Pulmonary artery endothelial cell (primary cell): ENCODE data around the gene SRD5A3. TPM values are rescaled to one million over a fixed set of nuclear protein-coding genes. Genes with fewer than 3 reads are reported as not detected.
A peak's percentile ranks its signal among the peaks of the same experiment; 100 is the strongest.
"Not testable (repeated sequence)": the region's sequence is repeated elsewhere in the genome, so short reads cannot be mapped to it uniquely, and the experiment has no call there.

ENCODE experiments used
- DNase-seq: peaks from one replicate; pipeline ENCODE4 v3.0.0-alpha.2; 2011; ENCODE audit warnings: low read depth, low spot score
- total RNA-seq: library from RNA; depleted of rRNA; stranded (reverse); fragments of >200 nt; gene quantifications from 2 replicates; pipeline ENCODE4 v1.2.3, GENCODE V29; 2014

The SRD5A3 gene
- total RNA-seq, 1 donor from 2014 or later, result 8.6 TPM

DNA sequence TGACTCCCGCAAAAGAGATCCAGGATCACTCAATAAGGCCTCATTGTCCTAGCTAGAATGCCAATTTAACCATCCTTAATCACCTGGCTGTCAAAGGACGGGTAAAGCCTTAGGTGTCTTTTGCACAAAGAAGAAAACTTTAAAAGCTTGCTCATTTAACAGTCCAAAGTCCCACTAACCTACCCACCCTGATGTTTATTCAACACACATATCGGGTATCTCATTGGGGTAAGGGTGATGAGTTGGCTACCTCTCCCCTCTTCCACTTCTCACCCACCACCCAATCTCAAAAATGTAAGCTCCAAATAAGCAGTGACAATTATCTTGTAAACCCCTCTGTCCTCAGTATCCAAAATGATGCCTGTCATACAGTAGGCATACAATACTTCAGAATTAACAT is 988 bp upstream of the SRD5A3 start:
- no peak for DNase-seq

DNA sequence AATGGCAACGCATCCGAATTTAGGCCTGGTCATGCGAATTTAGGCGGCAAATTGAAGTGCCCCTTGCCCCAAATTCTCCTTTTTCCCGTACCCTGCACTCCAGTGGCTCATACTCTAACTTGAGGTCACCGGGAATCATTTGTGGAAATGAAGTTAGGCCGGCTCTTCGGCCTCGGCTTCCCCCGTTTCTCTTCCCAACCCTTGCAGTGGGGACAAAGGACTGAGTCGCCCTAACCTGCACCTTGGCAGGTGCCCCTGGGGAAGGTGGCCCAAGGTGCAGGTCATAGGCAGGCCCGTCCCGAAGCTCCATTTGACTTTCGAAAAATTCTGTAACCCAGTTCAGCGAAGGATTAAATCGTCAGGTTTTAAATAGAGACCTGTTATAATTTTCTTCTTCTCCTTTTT is 811 bp downstream of the SRD5A3 start:
- DNase-seq, result no peak

DNA sequence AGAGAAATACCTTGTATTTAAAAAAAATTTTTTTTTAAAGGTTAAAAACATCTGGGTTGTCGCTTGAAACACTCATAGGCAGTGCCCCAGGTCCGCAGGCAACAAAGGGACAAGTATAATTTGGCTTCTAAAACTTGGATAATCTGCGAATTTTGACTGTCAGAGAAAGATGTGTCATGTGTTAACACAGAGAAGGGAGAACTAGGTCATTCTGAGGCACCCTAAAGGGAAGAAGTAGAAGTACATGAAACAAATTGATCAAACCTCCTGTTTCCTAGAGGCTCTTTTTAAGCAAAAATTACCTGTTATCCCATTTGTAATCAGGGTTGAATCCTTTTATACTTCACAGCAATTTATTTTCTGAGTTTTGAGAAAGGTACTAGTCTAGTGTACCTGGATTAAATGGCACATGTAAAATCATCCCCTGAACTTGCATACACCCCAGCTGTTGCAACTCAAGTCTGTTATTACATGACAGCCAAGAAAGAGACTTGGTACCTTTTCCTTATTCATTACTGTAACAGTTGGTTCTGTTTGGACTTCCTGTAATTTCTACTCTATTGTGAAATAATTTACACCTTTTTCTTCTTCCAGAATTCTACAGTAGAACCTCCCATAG is 1.7 kb downstream of the SRD5A3 start:
- no peak for DNase-seq

DNA sequence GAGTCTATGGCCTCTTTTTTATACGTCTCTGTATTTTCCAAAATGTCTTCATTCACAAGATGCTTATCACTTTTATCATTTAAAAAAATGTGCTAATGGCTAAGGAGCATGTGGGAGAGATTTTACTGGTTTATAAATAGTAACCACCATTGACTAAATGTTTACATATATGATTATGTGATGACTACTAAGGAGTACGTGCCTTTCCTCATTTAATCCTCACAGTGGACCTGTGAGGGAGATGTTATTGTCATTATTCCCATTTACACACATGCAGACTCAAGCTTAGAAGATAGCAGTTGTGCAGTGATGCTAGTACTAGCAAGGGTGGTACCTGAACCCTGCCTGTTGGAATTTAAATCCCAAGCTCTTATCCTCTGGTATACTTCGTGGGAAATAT is 2.4 kb downstream of the SRD5A3 start:
- DNase-seq, result no peak

DNA sequence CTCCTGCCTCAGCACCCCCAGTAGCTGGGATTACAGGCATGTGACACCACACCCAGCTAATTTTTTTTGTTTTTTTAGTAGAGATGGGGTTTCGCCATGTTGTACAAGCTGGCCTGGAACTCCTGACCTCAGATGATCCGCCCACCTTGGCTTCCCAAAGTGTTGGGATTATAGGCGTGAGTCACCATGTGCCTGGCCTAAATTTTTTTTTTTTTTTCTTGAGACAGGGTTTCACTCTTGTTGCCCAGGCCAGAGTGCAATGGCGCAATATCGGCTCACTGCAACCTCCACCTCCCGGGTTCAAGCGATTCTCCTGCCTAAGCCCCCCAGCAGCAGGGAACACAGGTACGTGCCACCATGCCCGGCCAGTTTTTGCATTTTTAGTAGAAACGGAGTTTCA is 4.8 kb downstream of the SRD5A3 start:
- not testable (repeated sequence) for DNase-seq

DNA sequence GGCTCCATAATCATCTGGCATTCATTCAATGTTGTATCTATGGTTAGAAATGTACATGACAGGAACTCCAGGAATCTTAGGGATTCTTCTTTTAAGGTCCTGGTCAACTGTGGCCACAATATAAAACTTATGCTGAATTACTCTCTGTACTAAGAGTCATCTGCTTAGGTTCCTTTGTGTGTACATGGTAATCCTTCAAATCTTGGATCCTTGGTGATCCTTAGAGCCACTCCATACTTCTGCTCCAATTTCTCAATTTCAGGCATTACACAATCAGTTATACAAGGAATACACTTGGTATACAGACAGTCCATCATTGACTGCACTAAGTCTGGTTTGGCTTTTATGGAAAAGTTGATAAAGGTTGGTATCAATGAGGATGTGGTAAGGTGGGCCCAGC is 5.8 kb downstream of the SRD5A3 start:
- DNase-seq, result no peak

DNA sequence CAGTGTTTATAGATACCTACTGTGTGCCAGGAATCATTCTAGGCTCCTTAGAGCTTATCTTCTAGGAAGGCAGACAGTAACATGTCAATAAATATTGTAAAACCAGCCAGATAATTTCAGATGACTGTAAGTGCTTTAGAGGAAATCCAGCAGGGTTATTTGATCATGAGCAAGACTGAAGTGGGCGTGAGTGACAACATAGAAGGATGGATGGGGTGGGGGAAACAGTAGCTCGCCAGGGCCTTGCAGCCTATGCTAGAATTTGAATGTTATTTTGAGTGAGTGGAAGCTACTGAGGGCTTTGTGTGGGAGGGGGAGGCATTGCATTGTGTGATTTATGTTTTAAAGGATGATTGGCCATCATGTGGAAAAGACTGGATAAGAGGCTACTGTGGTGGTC is 6.7 kb downstream of the SRD5A3 start:
- no peak for DNase-seq

DNA sequence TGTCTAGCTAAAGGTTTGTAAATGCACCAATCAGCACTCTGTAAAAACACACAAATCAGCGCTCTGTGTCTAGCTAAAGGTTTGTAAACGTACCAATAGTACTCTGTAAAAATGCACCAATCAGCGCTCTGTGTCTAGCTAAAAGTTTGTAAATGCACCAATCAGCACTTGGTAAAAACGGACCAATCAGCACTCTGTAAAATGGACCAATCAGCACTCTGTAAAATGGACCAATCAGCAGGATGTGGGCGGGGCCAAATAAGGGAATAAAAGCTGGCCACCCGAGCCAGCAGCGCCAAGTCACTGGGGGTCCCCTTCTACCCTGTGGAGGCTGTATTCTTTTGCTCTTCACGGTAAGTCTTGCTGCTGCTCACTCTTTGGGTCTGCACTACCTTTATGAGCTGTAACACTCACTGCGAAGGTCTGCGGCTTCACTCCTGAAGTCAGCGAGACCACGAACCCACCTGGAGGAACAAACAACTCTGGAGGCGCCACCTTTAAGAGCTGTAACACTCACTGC is 7.2 kb downstream of the SRD5A3 start:
- DNase-seq, result not testable (repeated sequence)

DNA sequence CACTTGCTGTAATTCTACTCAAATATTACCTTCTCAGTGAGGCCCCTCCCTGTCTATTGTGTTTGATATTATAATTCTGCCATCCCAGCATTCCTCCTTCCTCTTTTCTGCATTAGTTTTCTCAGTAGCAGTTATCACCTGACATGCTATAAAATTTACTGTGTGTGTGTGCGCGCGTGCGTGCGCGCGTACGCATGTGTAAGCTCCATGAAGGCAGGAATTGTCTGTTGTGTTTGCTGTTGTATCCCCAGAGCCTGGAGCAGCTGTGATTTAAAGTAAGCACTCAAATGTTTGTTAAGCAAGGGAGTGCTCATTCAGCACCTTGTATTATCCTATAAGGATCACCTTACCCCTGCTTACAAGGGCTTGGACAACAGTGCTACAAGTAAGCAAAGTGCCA is 8.6 kb downstream of the SRD5A3 start:
- DNase-seq, result no peak

DNA sequence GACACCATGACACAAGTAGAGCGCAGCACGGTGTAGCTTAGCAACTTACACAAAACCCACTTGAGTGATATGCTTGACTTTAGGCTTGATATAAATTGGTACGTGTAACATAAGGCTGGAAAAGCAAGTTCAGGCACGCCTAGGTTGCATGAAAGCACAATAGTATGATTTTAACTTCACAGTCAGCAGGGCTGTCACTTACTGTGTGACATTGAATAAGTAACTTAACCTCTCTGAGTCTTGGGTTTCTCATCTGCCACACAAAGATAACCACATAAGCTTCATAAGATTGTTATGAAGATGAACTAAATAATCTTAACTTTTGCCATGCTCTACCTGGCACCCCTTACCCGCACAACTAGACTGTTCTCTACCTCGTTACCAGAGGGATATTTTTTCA is 9.5 kb downstream of the SRD5A3 start:
- DNase-seq, result no peak

DNA sequence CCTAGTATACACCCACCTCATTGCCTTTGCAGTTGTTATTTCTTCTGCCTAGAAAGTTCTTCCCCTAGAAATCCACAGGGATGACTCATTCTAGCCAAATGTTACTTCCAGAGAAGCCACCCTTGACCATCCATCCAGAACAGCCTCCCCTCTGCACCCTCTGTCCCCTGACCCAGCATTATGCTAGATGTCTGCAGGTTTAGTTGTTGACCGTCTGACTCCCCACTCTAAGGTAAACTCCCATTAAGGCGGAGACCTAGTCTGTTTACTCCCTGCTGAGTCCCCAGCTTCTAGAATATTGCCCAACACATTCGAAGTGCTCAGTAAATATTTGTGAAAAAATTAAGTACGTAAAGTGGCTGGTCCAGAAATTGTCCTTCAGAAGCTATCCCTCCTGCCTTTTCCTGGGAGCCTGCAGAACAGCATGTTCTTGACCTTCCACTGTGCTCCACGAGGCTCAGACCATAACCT is 11.0 kb downstream of the SRD5A3 start:
- no peak for DNase-seq

DNA sequence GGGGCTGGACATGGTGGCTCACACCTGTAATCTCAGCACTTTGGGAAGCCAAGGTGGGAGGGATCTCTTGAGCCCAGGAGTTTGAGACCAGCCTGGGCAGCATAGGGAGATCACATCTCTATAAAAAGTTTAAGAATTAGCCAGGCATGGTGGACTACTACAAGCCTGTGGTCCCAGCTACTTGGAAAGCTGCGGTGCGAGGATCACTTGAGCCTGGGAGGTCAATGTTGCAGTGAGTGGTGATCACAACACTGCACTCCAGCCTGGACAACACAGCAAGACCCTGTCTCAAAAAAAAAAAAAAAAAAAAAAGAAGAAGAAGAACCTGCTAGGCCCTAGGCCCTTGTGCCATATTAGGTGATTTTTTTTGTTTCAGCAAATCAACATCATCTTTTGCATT is 12.2 kb downstream of the SRD5A3 start:
- DNase-seq, result no peak

DNA sequence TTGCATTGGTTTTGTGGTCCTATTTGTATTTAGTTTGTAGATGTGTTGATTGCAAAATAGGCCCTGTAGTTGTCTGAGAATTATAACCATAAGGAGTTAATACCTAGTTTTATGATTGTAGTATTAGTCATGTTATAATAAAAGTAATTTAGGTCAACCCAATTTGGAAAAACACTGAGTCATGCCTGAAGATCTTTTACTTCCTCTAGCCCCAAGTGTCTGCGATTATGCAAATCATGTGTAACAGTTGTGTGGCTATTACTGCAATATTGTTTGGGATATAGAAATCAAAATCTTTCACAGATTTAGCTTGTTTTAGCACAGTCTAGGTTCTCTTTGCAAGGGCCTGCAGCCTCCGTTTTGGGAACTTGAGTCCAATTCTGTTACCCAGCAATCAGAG is 12.6 kb downstream of the SRD5A3 start:
- no peak for DNase-seq

DNA sequence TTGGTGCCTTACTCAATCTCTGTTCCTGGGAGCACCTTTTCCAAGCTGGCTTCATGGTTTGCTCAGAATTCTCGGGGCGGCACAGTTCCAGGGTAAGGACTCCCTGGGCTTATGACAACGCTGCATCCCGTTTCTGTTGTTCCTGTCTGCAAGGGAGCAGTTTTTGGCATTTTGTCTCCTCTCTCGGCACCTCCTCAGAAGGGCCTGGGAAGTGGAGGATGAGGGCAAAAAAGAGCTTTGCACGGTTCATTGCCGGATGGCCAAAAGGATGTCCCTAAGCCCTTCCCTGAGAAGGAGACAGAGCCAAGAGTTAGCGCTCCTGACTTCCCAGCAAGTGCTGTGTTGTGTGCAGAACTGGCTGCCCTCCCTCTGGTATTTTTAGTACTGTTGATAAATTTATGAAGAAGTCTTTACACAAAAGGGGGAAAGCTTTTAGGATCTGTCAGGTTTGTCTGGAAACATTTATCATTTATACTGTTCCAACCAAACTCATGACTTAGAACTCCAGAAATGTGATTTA is 13.4 kb downstream of the SRD5A3 start:
- DNase-seq, result no peak

DNA sequence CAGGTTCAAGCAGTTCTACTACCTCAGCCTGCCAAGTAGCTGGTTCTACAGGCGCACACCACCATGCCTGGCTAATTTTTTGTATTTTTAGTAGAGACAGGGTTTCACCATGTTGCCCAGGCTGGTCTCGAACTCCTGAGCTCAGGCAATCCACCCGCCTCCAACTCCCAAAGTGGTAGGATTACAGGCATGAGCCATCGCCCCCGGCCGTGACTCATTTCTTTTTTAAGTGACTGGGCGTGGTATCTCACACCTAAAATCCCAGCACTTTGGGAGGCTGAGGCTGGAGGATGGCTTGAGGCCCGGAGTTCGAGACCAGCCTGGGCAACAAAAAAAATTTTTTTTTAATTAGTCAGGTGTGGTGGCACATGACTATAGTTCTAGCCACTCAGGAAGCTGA is 16.9 kb downstream of the SRD5A3 start:
- DNase-seq, result not testable (repeated sequence)

DNA sequence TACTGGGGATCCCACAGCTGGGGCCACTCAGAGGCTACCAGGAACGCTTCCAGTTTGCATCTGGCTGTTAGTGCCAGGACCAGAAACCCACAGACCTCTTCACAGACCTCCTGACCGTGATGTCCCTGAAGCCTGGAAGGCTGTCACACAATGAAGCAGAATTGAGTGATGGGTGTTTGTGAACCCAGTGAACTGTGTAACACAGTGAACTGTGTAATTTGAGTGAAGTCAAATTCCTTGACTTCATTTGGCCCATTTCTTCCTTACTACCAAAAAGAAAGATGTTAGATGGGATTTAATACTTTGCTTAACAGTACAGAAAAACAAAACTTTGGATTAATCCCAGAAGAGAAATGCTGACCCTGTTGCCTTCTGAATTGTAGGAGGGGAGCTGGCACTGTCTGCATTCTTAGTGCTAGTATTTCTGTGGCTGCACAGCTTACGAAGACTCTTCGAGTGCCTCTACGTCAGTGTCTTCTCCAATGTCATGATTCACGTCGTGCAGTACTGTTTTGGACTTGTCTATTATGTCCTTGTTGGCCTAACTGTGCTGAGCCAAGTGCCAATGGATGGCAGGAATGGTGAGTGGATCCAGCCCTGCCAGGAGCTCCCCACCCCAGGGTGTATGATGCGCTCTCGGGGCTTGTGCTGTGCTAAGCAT is 17.8 kb downstream of the SRD5A3 start:
- no peak for DNase-seq

DNA sequence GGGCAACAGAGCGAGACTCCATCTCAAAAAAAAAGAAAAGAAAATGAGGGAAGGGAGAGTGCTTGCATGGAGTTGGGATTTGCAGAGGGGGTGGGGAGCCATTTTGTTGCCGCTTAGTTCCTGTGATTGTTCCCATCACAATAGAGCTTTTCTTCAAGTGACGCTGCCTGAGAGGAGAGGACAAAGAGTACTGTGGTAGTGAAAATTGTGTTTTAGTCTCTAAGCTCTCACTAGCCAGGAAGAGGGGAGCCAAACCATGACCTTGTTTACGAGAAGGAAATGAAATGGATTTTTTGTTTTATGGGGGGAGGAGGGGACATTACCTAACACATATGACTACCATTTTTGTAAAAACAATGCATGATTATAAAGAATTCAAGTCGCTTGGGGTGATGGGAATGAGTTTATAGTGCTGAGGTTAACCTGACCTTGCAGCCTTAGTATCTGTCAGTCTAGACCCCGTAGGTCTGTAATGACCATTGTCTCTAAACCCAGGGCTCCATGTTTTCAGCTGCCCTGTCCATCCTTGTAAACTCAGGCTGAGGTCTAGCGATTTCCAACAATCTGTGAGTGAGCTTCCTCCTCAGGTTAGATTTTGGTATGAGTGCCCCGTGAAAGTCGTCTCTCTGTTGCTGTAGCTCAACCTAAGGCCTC is 18.8 kb downstream of the SRD5A3 start:
- DNase-seq, result peak; percentile 32

DNA sequence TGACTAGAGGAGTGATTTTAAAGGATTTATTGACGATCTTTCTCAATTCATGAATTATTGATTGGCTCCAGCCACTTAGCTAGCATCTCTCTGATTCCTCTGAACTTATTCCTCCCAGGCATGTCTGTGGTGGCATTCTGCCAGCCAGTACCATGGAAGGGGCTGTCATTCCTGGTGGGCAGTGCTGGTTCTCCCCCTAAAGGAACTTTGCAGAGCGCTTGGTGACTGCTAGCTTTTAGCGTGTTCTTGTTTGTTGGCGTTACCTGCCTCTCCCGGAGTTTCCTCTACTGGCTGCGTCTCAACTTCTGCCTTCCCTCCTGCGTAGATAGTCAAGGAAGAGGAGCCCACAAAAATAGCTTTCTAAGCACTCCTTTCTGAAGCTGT is 19.3 kb downstream of the SRD5A3 start:
- DNase-seq, result no peak

DNA sequence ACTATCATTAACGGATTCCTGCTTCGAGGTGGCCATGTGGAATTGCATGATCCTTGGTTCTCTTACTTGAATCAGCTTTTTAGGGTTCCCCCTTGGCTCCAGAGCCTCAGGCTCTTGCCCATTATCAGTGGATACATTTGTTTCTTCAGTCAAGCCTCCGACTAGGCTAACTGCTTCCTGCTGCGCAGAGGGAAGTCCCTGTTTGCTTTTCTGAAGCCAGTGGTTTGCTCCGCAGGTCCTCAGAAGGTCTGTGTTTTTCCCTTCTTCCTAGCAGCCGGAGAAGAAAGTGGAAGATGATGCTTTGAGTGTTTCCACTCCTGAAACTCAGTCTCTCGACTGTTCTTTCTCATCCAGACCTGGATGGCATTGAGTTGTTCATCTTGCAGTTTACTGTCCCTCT is 20.6 kb downstream of the SRD5A3 start:
- DNase-seq, result no peak

DNA sequence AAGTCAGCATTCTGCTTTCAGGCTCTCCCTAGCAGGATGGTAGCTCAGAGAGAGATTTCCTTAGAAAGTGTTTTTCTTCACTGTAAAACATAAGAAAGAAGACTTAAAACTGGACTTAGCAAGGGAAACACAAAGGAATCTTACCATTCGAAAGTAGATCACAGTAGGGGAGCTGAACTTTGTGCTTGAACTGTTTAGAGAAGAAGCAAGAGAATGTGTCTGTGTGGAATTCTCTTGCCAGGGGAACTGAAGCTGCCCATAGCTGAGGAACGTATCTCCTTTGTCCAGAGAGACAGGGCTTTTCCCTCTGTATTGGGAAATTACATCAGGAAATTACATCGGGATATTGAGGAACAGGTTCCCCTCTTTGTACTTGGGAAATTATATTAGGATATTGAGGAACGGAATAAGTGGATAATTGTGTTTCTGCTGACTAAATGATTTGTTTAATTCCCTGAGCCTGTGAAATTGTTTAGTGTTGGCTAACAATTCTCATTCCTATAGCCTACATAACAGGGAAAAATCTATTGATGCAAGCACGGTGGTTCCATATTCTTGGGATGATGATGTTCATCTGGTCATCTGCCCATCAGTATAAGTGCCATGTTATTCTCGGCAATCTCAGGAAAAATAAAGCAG is 21.2 kb downstream of the SRD5A3 start:
- DNase-seq, result no peak

DNA sequence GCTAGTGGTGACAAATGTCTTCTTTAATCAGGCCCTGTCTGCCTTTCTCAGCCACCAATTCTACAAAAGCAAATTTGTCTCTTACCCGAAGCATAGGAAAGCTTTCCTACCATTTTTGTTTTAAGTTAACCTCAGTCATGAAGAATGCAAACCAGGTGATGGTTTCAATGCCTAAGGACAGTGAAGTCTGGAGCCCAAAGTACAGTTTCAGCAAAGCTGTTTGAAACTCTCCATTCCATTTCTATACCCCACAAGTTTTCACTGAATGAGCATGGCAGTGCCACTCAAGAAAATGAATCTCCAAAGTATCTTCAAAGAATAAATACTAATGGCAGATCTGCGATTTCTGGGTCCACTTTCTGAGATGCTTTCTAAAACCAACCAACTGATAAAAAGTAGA is 23.9 kb downstream of the SRD5A3 start:
- DNase-seq, result no peak

DNA sequence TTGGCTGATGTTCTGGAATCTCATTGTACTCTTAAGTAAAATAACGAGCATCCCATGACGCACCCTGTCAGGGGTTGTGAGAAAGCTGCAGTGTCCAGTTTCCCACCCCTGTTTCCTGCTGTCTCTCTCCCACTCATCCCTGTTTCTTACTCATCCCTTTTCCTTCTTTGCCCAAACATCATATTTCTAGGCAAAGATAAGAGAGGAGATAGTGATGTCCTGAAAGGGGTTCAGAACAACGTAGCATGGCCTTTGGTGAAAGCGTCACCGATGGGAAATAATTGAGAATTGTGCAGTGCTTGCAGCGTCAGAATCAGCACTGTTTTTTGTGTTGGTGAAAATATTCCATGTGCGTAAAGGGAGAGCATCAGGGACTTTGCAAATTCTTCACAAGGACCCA is 26.2 kb downstream of the SRD5A3 start:
- DNase-seq, result no peak
